H1 (cell line): Measurements from ENCODE around the gene USB1. TPM values are rescaled to one million over a fixed set of nuclear protein-coding genes. Genes with fewer than 3 reads are reported as not detected.
A peak's percentile ranks its signal among the peaks of the same experiment; 100 is the strongest.

Source experiments
- CTCF ChIA-PET: fragments of 300-600 bp; sonication (Branson Sonifier 250); formaldehyde crosslinking; loops from one replicate; lab custom pipeline; 2021; ENCODE audit not compliant: partially characterized antibody; lab: Charles Lee
- POLR2A ChIA-PET: fragments of 300-600 bp; sonication (Branson Sonifier 250); formaldehyde crosslinking; loops from one replicate; lab custom pipeline; 2021; ENCODE audit warnings: inconsistent platforms; ENCODE audit not compliant: partially characterized antibody; lab: Charles Lee
- DNase-seq, 2 experiments: peaks; one replicate each; pipeline versions ENCODE4 v3.0.0 to v3.0.0-alpha.2; 2010 to 2022; ENCODE audit warnings: low spot score in 2 of 2, low read depth in 1 of 2, mixed read lengths in 1 of 2
- FAIRE-seq: peaks from 2 replicates; lab custom pipeline; 2011; peaks lifted over from hg19 to GRCh38; lab: Jason Lieb, UNC
- H2AFZ ChIP-seq: 2 replicates; pipeline ENCODE4 v1.8.1; 2012; ENCODE audit warnings: low read length, inconsistent platforms
- H2AK5ac ChIP-seq: 2 replicates; pipeline ENCODE4 v1.6.1; 2013; ENCODE audit warnings: low read depth, low read length
- H2BK120ac ChIP-seq: replicated peaks from 2 replicates; pipeline ENCODE3; 2013; ENCODE audit warnings: low read depth, low read length, inconsistent platforms
- H2BK12ac ChIP-seq: 2 replicates; pipeline ENCODE4 v1.6.1; 2013; ENCODE audit warnings: low read depth, low read length
- H2BK15ac ChIP-seq: 2 replicates; pipeline ENCODE4 v1.6.1; 2013; ENCODE audit warnings: low read length
- H2BK20ac ChIP-seq: 2 replicates; pipeline ENCODE4 v1.6.1; 2013; ENCODE audit warnings: low read length
- H2BK5ac ChIP-seq: 2 replicates; pipeline ENCODE4 v1.6.1; 2013; ENCODE audit warnings: low read depth, low read length
- H3K14ac ChIP-seq: 2 replicates; pipeline ENCODE4 v1.6.1; 2013; ENCODE audit warnings: inconsistent platforms; ENCODE audit not compliant: insufficient read length
- H3K18ac ChIP-seq: 2 replicates; pipeline ENCODE4 v1.6.1; 2013; ENCODE audit warnings: low read length; ENCODE audit errors: extremely low read depth
- H3K23ac ChIP-seq: 2 replicates; pipeline ENCODE4 v1.6.1; 2013; ENCODE audit warnings: inconsistent platforms; ENCODE audit not compliant: insufficient read length
- H3K23me2 ChIP-seq: 2 replicates; pipeline ENCODE4 v1.6.1; 2013; ENCODE audit warnings: low read depth, low read length
- H3K27ac ChIP-seq: 2 replicates; pipeline ENCODE4 v1.6.1; 2011; ENCODE audit warnings: low read depth, low read length, inconsistent platforms
- H3K27me3 ChIP-seq, 4 experiments: replicated peaks in 1 of 4; 1 replicate in 1 of 4; 2 replicates in 3 of 4; pipeline versions ENCODE4 v1.6.1 to v1.8.1; 2011 to 2013; ENCODE audit warnings: low read length in 3 of 4, mild to moderate bottlenecking in 3 of 4, inconsistent platforms in 2 of 4, mixed read lengths in 2 of 4, moderate library complexity in 1 of 4; ENCODE audit not compliant: control insufficient read depth in 3 of 4, insufficient read depth in 3 of 4; ENCODE audit errors: extremely low read depth in 1 of 4
- H3K36me3 ChIP-seq, 4 experiments: 2 replicates each; pipeline versions ENCODE4 v1.6.1 to v1.8.1; 2011 to 2013; ENCODE audit warnings: mild to moderate bottlenecking in 4 of 4, low read length in 3 of 4, moderate library complexity in 2 of 4, control low read depth in 1 of 4, inconsistent platforms in 1 of 4; ENCODE audit not compliant: insufficient read depth in 4 of 4, control insufficient read depth in 2 of 4
- H3K4ac ChIP-seq: replicated peaks from 2 replicates; pipeline ENCODE3; 2013; ENCODE audit warnings: low read length, low read depth, mixed read lengths, inconsistent platforms; ENCODE audit not compliant: insufficient read length
- H3K4me1 ChIP-seq, 4 experiments: replicated peaks in 1 of 4; 1 replicate in 1 of 4; 2 replicates in 3 of 4; pipeline versions ENCODE4 v1.6.1 to v1.8.1; 2011 to 2013; ENCODE audit warnings: low read length in 3 of 4, inconsistent platforms in 2 of 4, mixed read lengths in 1 of 4; ENCODE audit not compliant: insufficient read depth in 4 of 4, control insufficient read depth in 3 of 4
- H3K4me2 ChIP-seq, 2 experiments: 2 replicates each; pipeline versions ENCODE4 v1.6.1 to v1.8.1; 2011 to 2013; ENCODE audit warnings: low read depth in 2 of 2, low read length in 2 of 2, control low read depth in 1 of 2, inconsistent platforms in 1 of 2, mild to moderate bottlenecking in 1 of 2; ENCODE audit not compliant: insufficient read depth in 1 of 2
- H3K4me3 ChIP-seq, 4 experiments: fragments of 200-600, 300-600 bp in 1 of 4; sonication (generic), shearing (Covaris generic), sonication (Bioruptor Twin) in 1 of 4; 2 replicates each; pipeline versions ENCODE4 v1.5.1 to v1.8.1; 2011 to 2016; ENCODE audit warnings: low read length in 4 of 4, low read depth in 3 of 4, control low read depth in 2 of 4, inconsistent platforms in 2 of 4, mild to moderate bottlenecking in 2 of 4, mixed read lengths in 1 of 4, moderate library complexity in 1 of 4; ENCODE audit not compliant: insufficient read depth in 2 of 4; ENCODE audit errors: extremely low read depth in 1 of 4
- H3K56ac ChIP-seq: replicated peaks from 2 replicates; pipeline ENCODE3; 2013; ENCODE audit warnings: low read depth, mild to moderate bottlenecking, mixed read lengths, low read length, inconsistent platforms; ENCODE audit not compliant: insufficient read length
- H3K79me1 ChIP-seq: 2 replicates; pipeline ENCODE4 v1.6.1; 2013; ENCODE audit warnings: low read depth, low read length, control low read depth
- H3K79me2 ChIP-seq, 2 experiments: 2 replicates each; pipeline versions ENCODE4 v1.6.1 to v1.8.1; 2012 to 2013; ENCODE audit warnings: low read length in 2 of 2, mild to moderate bottlenecking in 2 of 2, inconsistent platforms in 1 of 2; ENCODE audit not compliant: insufficient read depth in 2 of 2, control insufficient read depth in 1 of 2
- H3K9ac ChIP-seq, 4 experiments: replicated peaks in 1 of 4; 1 replicate in 1 of 4; 2 replicates in 3 of 4; pipeline versions ENCODE4 v1.6.1 to v1.8.1; 2011 to 2013; ENCODE audit warnings: low read depth in 3 of 4, low read length in 3 of 4, control low read depth in 2 of 4, mild to moderate bottlenecking in 2 of 4, moderate library complexity in 2 of 4, inconsistent platforms in 1 of 4; ENCODE audit errors: extremely low read depth in 1 of 4
- H3K9me3 ChIP-seq, 2 experiments: 2 replicates each; pipeline versions ENCODE4 v1.6.1 to v1.8.1; 2012 to 2013; ENCODE audit warnings: mild to moderate bottlenecking in 2 of 2, moderate library complexity in 2 of 2, control low read depth in 1 of 2, inconsistent platforms in 1 of 2, low read depth in 1 of 2, low read length in 1 of 2, mixed read lengths in 1 of 2; ENCODE audit not compliant: insufficient read depth in 2 of 2
- H4K20me1 ChIP-seq, 2 experiments: replicated peaks in 1 of 2; 2 replicates each; pipeline versions ENCODE3 to v1.8.1; 2011 to 2013; ENCODE audit warnings: inconsistent platforms in 2 of 2, low read length in 2 of 2, mild to moderate bottlenecking in 1 of 2; ENCODE audit not compliant: insufficient read depth in 2 of 2, control insufficient read depth in 1 of 2
- H4K5ac ChIP-seq: 2 replicates; pipeline ENCODE4 v1.6.1; 2013; ENCODE audit warnings: low read length, low read depth, mixed read lengths, inconsistent platforms; ENCODE audit not compliant: insufficient read length
- H4K8ac ChIP-seq: 2 replicates; pipeline ENCODE4 v1.8.0; 2013; ENCODE audit warnings: mild to moderate bottlenecking, moderate library complexity, low read length, inconsistent platforms; ENCODE audit not compliant: insufficient read depth; ENCODE audit errors: extremely low read depth
- H4K91ac ChIP-seq: replicated peaks from 2 replicates; pipeline ENCODE3; 2013; ENCODE audit warnings: low read length, mixed read lengths, inconsistent platforms; ENCODE audit not compliant: insufficient read length
- POLR2A ChIP-seq, 2 experiments: IDR thresholded peaks; 1 replicate in 1 of 2; 2 replicates in 1 of 2; pipeline ENCODE4 v1.6.1; 2011; ENCODE audit warnings: low read depth in 2 of 2, low read length in 2 of 2, mild to moderate bottlenecking in 2 of 2; ENCODE audit errors: control extremely low read depth in 1 of 2
- USF2 ChIP-seq: IDR thresholded peaks from 2 replicates; pipeline ENCODE4 v1.6.1; 2011; ENCODE audit warnings: low read length, improper control_type of control experiment
- WGBS, 2 experiments: shearing (Covaris generic) in 1 of 2; methylation state at CpG; one replicate each; pipeline versions ENCODE4 v1.1.6 to v1.1.7; 2013 to 2015; ENCODE audit warnings: low lambda C conversion rate in 2 of 2, mixed read lengths in 2 of 2, inconsistent platforms in 1 of 2, low coverage in 1 of 2, missing lambda C conversion rate in 1 of 2; ENCODE audit not compliant: insufficient replicate concordance in 2 of 2, insufficient coverage in 1 of 2, insufficient read length in 1 of 2; ENCODE audit errors: extremely low coverage in 1 of 2, missing lambda C conversion rate in 1 of 2; 5-methylcytosine and 5-hydroxymethylcytosine counted together
- polyA plus RNA-seq, 7 experiments: library from polyadenylated mRNA; depleted of rRNA in 3 of 7; stranded (reverse) in 5 of 7; unstranded in 2 of 7; fragments of >200 nt in 5 of 7; fragments of 200-250 nt in 2 of 7; gene quantifications; 1 replicate in 5 of 7; 2 replicates in 1 of 7; 4 replicates in 1 of 7; pipeline versions ENCODE4 v1.2.1 to v1.2.3, GENCODE V29; 2011 to 2013; ENCODE audit warnings: missing spikeins in 2 of 7, mixed read lengths in 2 of 7
- total RNA-seq: library from RNA; stranded (reverse); fragmentation: NEBNext Ultra II Directional; extraction: Animal tissue kit (Norgen Biotek cat#: 25700); gene quantifications from 2 replicates; pipeline ENCODE4 v1.2.1, GENCODE V29; 2021

USB1 gene
- total and polyA plus RNA-seq, 2 of the 8 experiments (the other 6 are each of a cell fraction or from before 2014, with no cell fraction given), result 65.4 to 75.9 TPM

DNA sequence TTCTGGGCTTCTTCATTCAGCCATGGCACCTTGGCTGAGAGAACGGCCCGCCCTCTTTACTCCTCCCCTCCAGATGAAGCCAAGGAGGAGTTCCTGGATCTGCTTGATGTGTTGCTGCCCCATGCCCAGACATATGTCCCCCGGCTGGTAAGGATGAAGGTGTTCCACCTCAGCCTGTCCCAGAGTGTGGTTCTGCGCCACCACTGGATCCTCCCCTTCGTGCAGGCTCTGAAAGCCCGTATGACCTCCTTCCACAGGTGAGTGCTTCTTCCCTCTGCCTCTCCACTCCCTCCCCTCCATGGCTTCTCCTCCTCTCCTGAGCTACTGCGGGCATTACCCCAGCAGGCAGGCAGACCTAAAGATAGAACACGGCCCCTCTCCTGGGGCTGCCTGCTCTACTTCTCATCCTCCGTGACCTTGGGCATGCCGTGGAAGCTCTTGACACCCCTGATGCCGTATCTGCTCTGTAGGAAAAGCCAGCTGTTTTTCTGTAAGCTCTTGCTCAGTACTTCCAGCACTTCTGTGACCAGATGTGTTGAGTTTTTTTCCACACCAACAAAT is 8.7 kb downstream of the USB1 start:
- TF ChIP-seq POLR2A (IDR thresholded peaks at IDR 0.05; ENCODE audit: control extremely low read depth in 1 of 2, low read depth in 2 of 2, low read length in 2 of 2) (no peak), USF2 (no peak)
- TF ChIP-seq, all 59 proteins: peak for 0
- H2AK5ac ChIP-seq, result peak overlapping the region; percentile 65; the same call in 1 of the 2 replicates
- no peak overlapping the region for H4K8ac ChIP-seq
- peaks cover 0 to 4% (median 1%) of the 10 kb centered on the region in 4 experiments; a peak in 3 of 7 replicates for H3K4me1 ChIP-seq
- no peak overlapping the region for H3K18ac ChIP-seq
- H2BK120ac ChIP-seq, result no peak overlapping the region
- DNase-seq (no peak), FAIRE-seq (no peak)
- no peak overlapping the region for H2AFZ ChIP-seq
- no peak overlapping the region for H3K56ac ChIP-seq
- peaks cover 0 to 2% of the 10 kb centered on the region in 2 experiments for H4K20me1 ChIP-seq
- peak overlapping the region; percentile 48; the same call in 1 of the 2 replicates for H2BK20ac ChIP-seq
- no peak overlapping the region for H3K14ac ChIP-seq
- POLR2A ChIA-PET, result interaction anchor here (1.5 to 1.6 kb wide), 2 partner anchors 9 to 119 kb away, joined by 6 to 7 read pairs; partner anchors contain the start of genes CFAP20, USB1 and ZNF319
- H3K9ac ChIP-seq, result no peak overlapping the region
- H3K23ac ChIP-seq, result no peak overlapping the region
- H3K27ac ChIP-seq, result no peak overlapping the region
- no peak overlapping the region for H4K5ac ChIP-seq
- H2BK15ac ChIP-seq, result no peak overlapping the region
- H3K79me2 ChIP-seq, result peaks cover 0 to 6% of the 10 kb centered on the region in 2 experiments; a peak in 1 of 4 replicates
- 93% methylated on average over 10 of the region's 11 CpGs; no CpG with 5 or more reads in 1 of the 2 experiments for WGBS, 2 experiments
- no peaks in the 10 kb centered on the region for H3K79me1 ChIP-seq
- H3K27me3 ChIP-seq, result no peaks in the 10 kb centered on the region
- CTCF ChIA-PET, result interaction anchor here (0.9 to 2.8 kb wide), 15 partner anchors 9 to 361 kb away, joined by 3 to 12 read pairs (median 4); partner anchors contain the start of genes USB1 and ZNF319
- H3K23me2 ChIP-seq, result no peaks in the 10 kb centered on the region
- 0 out of 2 replicates have a peak overlapping the region, but pooled peaks have one; percentile 35 for H2BK5ac ChIP-seq
- no peaks in the 10 kb centered on the region for H3K9me3 ChIP-seq
- H3K4me2 ChIP-seq, result no peak overlapping the region
- no peak overlapping the region for H3K4ac ChIP-seq
- no peak overlapping the region for H4K91ac ChIP-seq
- H3K36me3 ChIP-seq, result peaks cover 0 to 17% (median 3%) of the 10 kb centered on the region in 4 experiments; a peak in 5 of 8 replicates
- H3K4me3 ChIP-seq, result no peak overlapping the region
- H2BK12ac ChIP-seq, result 0 out of 2 replicates have a peak overlapping the region, but pooled peaks have one; percentile 39
